HG03060 (cell line): ENCODE results near the gene SPINK13.
"Not testable (repeated sequence)": the region's sequence is repeated elsewhere in the genome, so short reads cannot be mapped to it uniquely, and the experiment has no call there.

Experiments used
- ATAC-seq: cut with Tn5 transposase; IDR thresholded peaks from one replicate; pipeline ENCODE4 v1.9.1; 2021; ENCODE audit warnings: low read depth, moderate number of reproducible peaks; ENCODE audit not compliant: unreplicated experiment

The SPINK13 gene

GRCh38 chr5:148311484-148311883, 42.9 kb downstream of the SPINK13 start:
- no peak for ATAC-seq

- ATAC-seq = no peak
Measured at GRCh38 chr5:148312153-148312552, 43.6 kb downstream of the SPINK13 start, which contains the start of gene SPINK7. TSS of gene SPINK7 (plus strand) at chr5:148312423. CDS start at chr5:148312484, 61 bp downstream.

- ATAC-seq = no peak
Measured at GRCh38 chr5:148314187-148314586, 45.6 kb downstream of the SPINK13 start.

GRCh38 chr5:148314731-148315130, 46.1 kb downstream of the SPINK13 start:
- no peak for ATAC-seq

GRCh38 chr5:148320011-148320963, 51.7 kb downstream of the SPINK13 start:
- ATAC-seq = not testable (repeated sequence)

- ATAC-seq = no peak
Measured at GRCh38 chr5:148333262-148333849, 64.8 kb downstream of the SPINK13 start.

- no peak for ATAC-seq
Measured at GRCh38 chr5:148335259-148335658, 66.7 kb downstream of the SPINK13 start, which contains the start of gene SPINK9. TSS of gene SPINK9 (plus strand) at chr5:148335559. CDS start at chr5:148335614, 55 bp downstream.
